Airway epithelial cell (primary cell): ENCODE data around the gene XRCC6. TPM values are rescaled to one million over a fixed set of nuclear protein-coding genes. Genes with fewer than 3 reads are reported as not detected.

Experiments used
- total RNA-seq: library from RNA; depleted of rRNA; stranded (reverse); fragments of >200 nt; gene quantifications from 2 replicates; pipeline ENCODE4 v1.2.3, GENCODE V29; 2015

Gene XRCC6
- 371 and 399 TPM in 2 replicates for total RNA-seq

DNA sequence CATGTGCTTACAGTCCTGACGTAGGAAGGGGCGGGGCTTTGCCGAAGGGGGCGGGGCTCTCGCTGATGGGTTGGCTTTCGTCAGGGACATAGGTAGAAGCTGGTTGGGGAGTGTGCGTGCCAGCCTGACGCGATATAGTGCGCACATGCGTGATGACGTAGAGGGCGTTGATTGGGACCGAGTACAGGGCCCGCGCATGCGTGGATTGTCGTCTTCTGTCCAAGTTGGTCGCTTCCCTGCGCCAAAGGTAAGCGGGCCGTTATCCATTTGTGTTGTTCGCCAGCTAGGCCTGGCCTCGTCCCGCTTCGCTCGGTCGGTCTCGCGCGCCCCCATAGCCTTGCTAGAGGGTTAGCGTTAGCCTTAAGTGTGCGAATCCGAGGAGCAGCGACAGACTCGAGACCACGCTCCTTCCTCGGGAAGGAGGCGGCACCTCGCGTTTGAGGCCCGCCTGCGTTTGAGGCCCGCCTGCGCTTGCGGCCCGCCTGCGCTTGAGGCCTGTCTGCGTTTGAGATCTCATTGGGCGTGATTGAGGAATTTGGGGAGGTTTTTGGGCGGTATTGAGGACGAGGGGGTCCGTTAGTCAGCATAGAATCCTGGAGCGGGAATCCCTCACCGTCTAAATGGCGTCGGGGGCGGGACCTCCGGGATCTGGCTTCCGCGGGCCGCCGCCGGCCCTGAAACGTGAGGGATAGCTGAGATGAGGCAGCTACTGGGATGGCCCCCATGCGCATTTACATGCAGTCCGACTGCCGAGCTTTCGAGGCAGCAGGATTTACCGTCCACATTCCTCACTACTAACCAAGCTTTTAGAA is at the start of gene XRCC6:
Gene XRCC6, plus strand, starts transcription at position 197 of the 812 bp plus-strand sequence. CDS start 710 bp downstream, outside the sequence.

DNA sequence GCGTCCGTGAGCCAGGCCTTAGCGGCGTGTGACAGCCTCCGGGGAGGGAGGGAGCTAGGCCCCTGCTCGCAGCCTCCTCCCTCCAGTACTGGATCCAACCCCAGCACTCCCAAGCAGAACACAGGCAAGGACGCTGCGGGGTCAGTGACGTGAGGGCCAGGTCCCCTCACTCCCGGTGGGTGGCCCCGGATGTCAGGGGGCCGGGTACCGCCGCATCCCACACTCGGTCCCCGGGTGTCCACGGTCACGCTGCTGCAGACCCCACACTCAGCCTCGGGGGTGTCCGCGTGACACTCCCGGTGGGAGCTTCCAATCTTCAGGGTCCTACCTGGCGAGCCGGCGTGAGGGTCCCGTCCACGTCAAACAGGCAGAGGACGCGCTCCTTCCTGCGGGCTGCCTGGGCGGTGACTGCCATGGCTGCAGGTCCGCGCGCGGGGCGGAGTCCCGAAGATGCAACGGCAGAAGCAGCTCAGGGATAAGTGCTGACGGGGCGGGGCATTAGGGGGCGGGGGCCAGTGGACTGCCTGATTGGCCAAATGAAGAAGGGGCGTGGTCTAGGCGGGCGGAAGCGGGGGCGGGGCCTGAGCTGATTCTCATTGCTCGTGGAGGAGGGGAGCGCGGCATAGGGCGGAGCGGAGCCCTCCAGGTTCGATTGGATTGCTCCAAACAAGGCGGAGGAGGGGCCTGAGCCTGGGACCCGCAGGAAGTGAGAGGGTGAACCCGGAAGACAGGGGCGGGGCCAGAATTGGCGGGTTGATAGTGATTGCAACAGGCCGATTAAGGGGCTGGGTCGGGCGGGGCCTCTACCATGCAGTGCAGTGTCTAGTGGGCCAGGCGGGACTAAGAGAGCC is 31.5 kb upstream of the XRCC6 start, which contains the start of gene PMM1:
Gene PMM1, minus strand, starts transcription at position 450 of the 851 bp plus-strand sequence. Its CDS starts 35 bp downstream, at position 415.

DNA sequence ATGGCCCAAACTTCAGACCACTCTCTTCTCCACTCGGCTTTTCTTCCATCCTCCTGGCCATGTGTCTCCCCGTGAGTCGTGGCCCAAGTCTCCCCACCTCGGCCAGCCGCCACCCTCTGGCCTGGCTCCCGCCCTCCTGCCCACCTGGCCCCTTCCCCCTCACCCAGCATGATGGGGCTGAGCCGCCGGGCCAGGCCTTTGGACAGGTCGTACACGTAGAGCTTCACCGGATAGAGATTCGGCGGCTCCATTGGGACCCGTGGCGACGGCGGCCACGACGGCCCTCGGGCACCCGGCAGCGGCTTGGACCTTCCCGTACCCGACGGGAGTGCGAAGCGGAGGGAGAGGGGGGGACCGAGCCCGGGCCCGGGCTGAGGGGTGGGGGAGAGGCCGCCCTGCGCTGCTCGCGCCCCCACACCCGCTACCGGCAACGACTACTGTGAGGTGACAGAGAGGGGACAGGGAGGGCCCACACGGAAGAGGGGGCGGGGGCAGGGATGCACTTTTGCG is 451 bp upstream of the XRCC6 start, which contains the start of gene DESI1:
Gene DESI1, minus strand, starts transcription at position 455 of the 510 bp plus-strand sequence. Its CDS starts 204 bp downstream, at position 251.

DNA sequence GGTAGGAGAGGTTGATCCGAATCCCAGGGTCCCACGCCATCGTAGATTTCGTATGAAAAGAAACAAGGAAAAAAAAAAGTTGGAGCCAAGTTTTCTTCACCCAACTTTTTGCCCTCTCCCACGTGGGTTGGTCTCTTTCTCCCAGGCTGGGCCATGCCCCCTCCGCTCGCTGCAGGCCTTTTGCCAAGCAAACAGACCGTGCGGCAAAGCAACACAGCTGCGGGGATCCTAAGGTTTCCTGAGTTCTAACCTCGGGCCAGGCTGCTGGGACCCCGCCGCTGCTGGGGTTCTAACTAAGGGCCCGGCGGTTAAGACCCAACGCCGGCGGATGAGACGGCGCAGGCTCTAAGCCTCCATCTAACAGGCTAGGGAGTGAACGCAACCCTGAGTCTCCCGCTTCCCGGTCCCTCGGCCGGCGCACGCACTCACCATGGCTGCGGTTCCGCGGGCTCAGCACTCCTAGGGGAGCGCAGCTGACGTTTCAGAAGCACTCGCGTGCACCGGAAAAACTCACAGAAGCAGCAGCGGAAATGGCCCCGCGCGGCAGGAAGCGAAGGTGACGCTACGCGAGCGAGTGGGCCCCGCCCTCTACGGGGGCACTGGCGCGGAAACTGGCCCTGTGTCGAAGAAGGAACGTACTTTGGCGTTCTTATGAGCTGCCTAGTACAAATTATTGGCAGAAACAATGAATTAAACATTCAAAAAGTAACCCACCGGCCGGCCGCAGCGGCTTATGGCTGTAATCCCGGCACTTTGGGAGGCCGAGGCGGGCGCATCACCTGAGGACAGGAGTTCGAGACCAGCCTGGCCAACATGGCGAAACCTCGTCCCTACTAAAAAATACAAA is 67.5 kb downstream of the XRCC6 start, which contains the start of gene SNU13:
Gene SNU13, minus strand, starts transcription at position 503 of the 847 bp plus-strand sequence. Its CDS starts 71 bp downstream, at position 432.

DNA sequence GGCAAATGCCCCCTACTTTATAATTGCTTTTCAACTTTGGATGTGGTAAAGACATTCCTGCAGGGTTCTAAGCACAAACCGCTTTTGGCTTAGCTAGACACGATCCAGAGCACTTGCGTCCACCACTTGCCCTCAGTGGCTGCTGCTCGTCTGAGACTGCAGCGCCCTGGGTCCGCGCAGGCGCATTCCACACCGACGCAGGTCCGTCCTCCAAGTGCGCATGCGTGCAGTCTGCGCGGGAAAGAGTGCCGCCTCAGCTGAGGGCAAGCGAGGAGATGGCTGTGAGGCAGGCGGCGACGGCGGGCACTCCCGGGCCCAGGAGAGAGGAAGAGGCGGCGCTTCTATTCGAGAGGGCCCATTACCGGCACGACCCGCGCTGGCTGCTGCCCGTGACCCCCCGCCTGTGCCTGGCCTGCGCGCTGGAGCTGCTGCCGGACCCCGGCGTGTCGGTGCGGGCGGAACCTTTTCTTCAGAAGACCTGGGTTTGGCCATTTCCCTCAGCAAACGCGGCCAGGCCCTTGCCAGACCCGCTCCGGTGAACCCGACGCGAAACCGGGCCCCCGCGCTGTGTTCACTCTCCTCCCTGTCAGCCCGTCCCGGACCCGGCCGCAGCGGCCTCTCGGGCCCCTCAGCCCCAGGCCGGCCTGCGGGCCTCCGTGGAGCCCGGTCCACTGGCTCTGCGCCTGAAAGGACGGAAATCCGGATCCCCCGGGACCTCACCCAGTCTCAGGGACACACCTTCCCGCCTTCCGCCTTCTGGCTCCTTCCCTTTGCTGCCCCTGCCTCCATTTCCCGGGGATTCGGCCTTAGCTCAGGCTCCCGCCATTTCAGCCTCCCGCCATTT is 78.4 kb downstream of the XRCC6 start, which contains the start of gene MEI1:
Gene MEI1, plus strand, starts transcription at position 240 of the 844 bp plus-strand sequence. Its CDS starts 36 bp downstream, at position 276.

Other genes with a start within 250 kb of the XRCC6 start
- 5.4 and 7.6 TPM in 2 replicates for gene TEF, start 239.4 kb upstream of the XRCC6 start, total RNA-seq
- 19.7 and 31.9 TPM in 2 replicates for gene TOB2, start 174.5 kb upstream of the XRCC6 start, total RNA-seq
- 42.9 and 62.2 TPM in 2 replicates for gene PHF5A, start 152.6 kb upstream of the XRCC6 start, total RNA-seq
- gene ACO2, start 152.2 kb upstream of the XRCC6 start, total RNA-seq, result 83.1 and 104 TPM in 2 replicates
- 11.4 and 13.8 TPM in 2 replicates for gene POLR3H, start 76.8 kb upstream of the XRCC6 start, total RNA-seq
- 0.07 TPM in 1 of 2 replicates, not detected in the other for gene CSDC2, start 60.3 kb upstream of the XRCC6 start, total RNA-seq
- gene PMM1, start 31.5 kb upstream of the XRCC6 start, total RNA-seq, result 48.1 and 48.8 TPM in 2 replicates
- 25.2 and 94.4 TPM in 2 replicates for gene DESI1, start 252 bp upstream of the XRCC6 start, total RNA-seq
- gene SNU13, start 67.6 kb downstream of the XRCC6 start, total RNA-seq, result 139 and 154 TPM in 2 replicates
- not detected in 2 replicates for gene MEI1, start 78.2 kb downstream of the XRCC6 start, total RNA-seq
- 8.5 and 12.6 TPM in 2 replicates for gene CCDC134, start 179.4 kb downstream of the XRCC6 start, total RNA-seq
- gene SREBF2, start 211.8 kb downstream of the XRCC6 start, total RNA-seq, result 84.0 and 103 TPM in 2 replicates